H54 (cell line): ENCODE results near the gene NIBAN1.
"Not testable (repeated sequence)": the region's sequence is repeated elsewhere in the genome, so short reads cannot be mapped to it uniquely, and the experiment has no call there.

Experiments used
- DNase-seq: peaks from one replicate; pipeline ENCODE4 v3.0.0; 2011; ENCODE audit warnings: low spot score, mixed read lengths; ENCODE audit not compliant: insufficient read length
- FAIRE-seq: peaks from 3 replicates; lab custom pipeline; 2011; peaks lifted over from hg19 to GRCh38; lab: Jason Lieb, UNC
- POLR2A ChIP-seq: IDR thresholded peaks from 2 replicates; pipeline ENCODE4 v1.6.1; 2011; ENCODE audit warnings: low read depth, mild to moderate bottlenecking, low read length

The NIBAN1 gene

GRCh38 chr1:184959626-184960025, 14.7 kb downstream of the NIBAN1 start:
- FAIRE-seq (no peak), DNase-seq (no peak)
- no peak for TF ChIP-seq POLR2A

GRCh38 chr1:184958554-184959353, 15.6 kb downstream of the NIBAN1 start:
- no peak for TF ChIP-seq POLR2A
- FAIRE-seq (no peak), DNase-seq (no peak)

DNA sequence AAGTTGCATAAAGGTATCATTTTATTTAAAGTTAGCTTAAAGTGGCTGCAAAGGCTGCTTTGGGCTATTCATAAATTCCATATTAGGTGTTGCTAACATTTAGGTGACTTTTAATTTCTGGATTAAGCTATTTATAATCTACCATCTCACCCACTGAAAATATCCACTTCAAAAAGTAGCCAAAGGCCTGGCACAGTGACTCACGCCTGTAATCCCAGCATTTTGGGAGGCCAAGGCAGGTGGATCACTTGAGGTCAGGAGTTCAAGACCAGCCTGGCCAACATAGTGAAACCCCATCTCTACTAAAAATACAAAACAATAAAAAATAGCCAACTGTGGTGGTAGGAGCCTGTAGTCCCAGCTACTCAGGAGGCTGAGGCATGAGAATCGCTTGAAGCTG, 16.4 kb downstream of the NIBAN1 start:
- not testable (repeated sequence) for DNase-seq, FAIRE-seq

DNA sequence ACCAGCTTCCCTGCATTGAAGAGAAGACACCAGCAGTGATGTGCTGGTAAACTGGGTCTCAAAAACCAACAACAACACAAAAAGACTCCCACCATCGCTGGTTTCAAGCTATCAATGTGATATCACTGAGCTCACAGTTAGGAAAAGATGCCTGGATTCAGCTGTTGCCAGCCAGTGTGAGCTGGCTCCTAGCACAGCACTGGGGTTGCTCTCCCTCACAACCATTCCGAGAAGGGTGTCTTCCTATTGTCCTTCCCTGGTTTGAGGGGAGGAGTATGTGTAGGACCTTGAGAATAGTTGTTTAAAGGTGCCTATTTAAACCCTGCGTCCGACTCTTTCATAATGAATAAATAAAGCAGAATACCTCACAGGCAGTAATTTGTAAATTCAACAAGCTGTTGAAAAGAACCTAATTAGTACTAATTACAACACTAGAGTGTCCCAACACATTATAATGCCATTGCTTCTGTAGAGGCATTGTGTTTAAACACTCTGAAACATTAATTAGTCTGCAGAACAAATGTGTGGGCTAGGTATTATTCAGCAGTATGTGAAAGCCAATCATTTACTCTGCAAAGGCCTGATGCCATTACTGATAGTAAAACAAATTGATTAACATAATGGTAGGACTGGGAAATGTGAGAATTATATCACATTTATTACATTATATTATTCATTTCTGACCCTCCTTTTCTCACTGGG, 17.2 kb downstream of the NIBAN1 start:
- TF ChIP-seq POLR2A, result no peak
- DNase-seq (no peak), FAIRE-seq (no peak)

- DNase-seq (no peak), FAIRE-seq (peak; percentile 11)
Observed at GRCh38 chr1:184954232-184954995, 19.9 kb downstream of the NIBAN1 start.

GRCh38 chr1:184953600-184954219, 20.6 kb downstream of the NIBAN1 start:
- DNase-seq, result no peak
- no peak for TF ChIP-seq POLR2A
- FAIRE-seq, result peak; percentile 85

More at GRCh38 chr1:184954232-184954995, 19.9 kb downstream of the NIBAN1 start:
- TF ChIP-seq POLR2A, result no peak

DNA sequence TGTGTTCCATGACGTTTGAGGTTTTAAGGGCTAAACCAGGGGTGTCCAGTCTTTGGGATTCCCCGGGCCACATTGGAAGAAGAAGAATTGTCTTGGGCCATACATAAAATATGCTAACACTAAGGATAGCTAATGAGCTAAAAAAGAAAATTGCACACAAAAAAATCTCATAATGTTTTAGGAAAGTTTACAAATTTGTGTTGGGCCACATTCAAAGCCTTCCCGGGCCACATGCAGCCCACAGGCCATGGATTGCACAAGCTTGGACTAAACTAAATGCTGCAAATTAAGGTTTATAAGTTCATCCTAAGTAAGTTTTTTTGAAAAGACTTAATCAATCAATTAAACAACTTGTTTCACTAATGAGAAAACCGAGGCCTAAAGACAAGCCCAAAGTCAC, 21.9 kb downstream of the NIBAN1 start:
- TF ChIP-seq POLR2A, result no peak
- DNase-seq, result no peak
- no peak for FAIRE-seq

DNA sequence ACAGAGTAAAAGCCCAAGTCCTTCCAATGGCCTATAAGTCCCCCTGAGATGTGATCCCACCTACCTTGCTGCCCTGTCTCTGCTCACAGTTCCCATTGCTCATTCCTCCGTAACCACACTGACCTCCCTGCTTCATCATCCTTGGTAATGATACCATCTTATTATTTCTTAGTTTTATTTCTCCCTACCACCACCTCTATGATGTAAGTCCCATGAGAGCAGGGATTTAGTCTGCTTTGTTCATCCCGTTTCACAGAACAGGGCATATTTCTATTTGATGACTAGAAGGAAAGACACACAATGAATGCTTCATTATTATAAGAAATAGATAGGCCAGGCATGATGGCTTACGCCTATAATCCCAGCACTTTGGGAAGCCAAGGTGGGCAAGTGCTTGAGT, 22.5 kb downstream of the NIBAN1 start:
- FAIRE-seq (no peak), DNase-seq (no peak)
- TF ChIP-seq POLR2A, result no peak

GRCh38 chr1:184950906-184951305, 23.4 kb downstream of the NIBAN1 start:
- TF ChIP-seq POLR2A, result no peak
- DNase-seq (no peak), FAIRE-seq (no peak)

DNA sequence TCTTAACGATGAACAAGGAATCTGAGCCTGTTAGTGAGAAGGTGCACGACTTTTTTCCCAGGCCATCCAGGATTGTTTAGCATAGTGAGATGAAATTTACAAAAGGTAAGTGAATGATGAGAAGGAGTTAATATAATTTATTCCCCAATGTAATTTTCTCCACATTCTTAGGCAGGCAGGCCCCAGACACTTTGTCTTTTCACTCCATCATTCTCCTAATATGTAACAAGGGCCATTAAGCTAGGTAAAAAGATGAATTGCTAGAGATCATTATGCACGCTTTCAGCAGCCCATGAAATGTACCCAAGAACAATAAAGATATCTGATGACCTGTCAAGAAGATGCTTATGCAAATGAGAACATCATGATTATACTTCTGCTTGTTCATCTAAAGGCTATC, 24.1 kb downstream of the NIBAN1 start:
- no peak for FAIRE-seq
- no peak for DNase-seq
- TF ChIP-seq POLR2A, result no peak

GRCh38 chr1:184947497-184948256, 26.6 kb downstream of the NIBAN1 start:
- DNase-seq (no peak), FAIRE-seq (no peak)
- TF ChIP-seq POLR2A, result no peak

- TF ChIP-seq POLR2A, result no peak
- peak; percentile 30 for FAIRE-seq
- DNase-seq, result no peak
Observed at GRCh38 chr1:184945678-184946412, 28.5 kb downstream of the NIBAN1 start.
